ENCODE data around the gene SLC6A11.
A peak's percentile ranks its signal among the peaks of the same experiment; 100 is the strongest.

SLC6A11 gene

GRCh38 chr3:10928407-10928960 is 112.5 kb downstream of the SLC6A11 start:
- no peak for DNase-seq (ENCODE audit: extremely low read depth in 1 of 2, low read depth in 1 of 2)

DNA sequence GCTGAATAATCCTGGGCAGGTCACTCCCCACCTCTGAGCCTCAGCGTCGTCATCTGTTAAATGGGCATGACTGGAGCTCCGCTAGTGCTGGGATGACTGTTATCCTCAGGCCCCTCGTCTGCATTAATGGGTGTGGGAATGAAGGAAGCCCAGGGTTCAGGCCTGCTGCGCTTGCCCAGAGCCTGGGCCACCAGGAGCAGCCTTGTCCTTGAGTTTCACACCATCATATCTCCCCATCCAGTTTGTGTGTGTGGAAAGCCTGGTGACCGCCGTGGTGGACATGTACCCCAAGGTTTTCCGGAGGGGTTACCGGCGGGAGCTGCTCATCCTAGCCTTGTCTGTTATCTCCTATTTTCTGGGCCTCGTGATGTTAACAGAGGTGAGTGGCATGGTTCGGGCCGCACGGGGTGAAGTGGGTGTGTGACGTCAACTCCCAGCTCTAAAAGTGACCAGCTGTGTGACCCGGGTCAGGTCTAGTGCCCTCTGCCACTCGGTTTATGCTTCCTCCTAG is 113.0 kb downstream of the SLC6A11 start:
- DNase-seq (ENCODE audit: extremely low read depth in 1 of 2, low read depth in 1 of 2), result no peak

- no peak for DNase-seq (ENCODE audit: extremely low read depth in 1 of 2, low read depth in 1 of 2)
Measured at GRCh38 chr3:10929978-10930665, 114.1 kb downstream of the SLC6A11 start.

DNA sequence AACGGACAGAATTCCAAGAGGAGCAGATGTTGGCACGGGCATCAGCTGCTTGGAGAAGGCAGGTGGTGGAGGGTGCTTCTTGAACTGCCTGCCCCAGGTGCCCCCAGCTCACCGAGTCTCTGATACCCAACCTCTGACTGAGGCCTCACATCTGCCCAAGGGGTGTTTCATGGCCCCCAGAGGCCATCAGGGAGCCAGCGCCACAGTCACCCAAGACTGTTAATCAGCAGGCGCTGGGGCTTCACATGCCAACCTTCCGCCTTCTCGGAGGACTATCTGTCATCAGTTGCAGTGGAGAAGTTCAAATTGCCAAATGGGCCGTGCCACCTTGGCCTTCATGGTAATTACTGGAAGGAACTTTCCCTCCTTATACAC is 114.6 kb downstream of the SLC6A11 start:
- DNase-seq (ENCODE audit: extremely low read depth in 1 of 2, low read depth in 1 of 2), result no peak

DNA sequence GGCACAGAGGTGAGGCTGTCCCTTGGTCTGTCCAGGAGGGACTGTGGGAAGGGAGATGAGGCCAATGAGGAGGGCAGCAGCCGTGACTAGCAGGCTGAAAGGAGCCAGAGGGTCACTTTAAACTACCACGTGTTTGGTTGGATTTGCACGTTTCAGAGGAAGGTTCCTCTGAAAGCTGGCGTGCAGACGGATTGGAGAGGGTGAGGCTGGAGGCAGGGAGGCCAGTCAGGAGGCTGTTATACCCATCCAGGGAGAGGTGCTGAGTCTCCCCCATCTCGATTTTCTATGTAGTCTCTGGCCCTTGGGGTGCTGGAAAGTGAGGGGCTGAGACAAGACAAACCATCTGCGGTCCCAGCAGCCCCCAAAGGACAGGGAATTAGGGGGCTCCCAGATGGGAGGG is 116.6 kb downstream of the SLC6A11 start:
- DNase-seq (ENCODE audit: extremely low read depth in 1 of 2, low read depth in 1 of 2), result no peak

- no peak for DNase-seq (ENCODE audit: extremely low read depth in 1 of 2, low read depth in 1 of 2)
Measured at GRCh38 chr3:10933021-10933420, 117.0 kb downstream of the SLC6A11 start.

GRCh38 chr3:10933470-10933804 is 117.4 kb downstream of the SLC6A11 start:
- DNase-seq (ENCODE audit: extremely low read depth in 1 of 2, low read depth in 1 of 2), result no peak

GRCh38 chr3:10933805-10934481 is 117.9 kb downstream of the SLC6A11 start:
- DNase-seq (ENCODE audit: extremely low read depth in 1 of 2, low read depth in 1 of 2), result no peak

- DNase-seq (ENCODE audit: extremely low read depth in 1 of 2, low read depth in 1 of 2), result no peak
Measured at GRCh38 chr3:10935028-10935427, 119.0 kb downstream of the SLC6A11 start.

DNA sequence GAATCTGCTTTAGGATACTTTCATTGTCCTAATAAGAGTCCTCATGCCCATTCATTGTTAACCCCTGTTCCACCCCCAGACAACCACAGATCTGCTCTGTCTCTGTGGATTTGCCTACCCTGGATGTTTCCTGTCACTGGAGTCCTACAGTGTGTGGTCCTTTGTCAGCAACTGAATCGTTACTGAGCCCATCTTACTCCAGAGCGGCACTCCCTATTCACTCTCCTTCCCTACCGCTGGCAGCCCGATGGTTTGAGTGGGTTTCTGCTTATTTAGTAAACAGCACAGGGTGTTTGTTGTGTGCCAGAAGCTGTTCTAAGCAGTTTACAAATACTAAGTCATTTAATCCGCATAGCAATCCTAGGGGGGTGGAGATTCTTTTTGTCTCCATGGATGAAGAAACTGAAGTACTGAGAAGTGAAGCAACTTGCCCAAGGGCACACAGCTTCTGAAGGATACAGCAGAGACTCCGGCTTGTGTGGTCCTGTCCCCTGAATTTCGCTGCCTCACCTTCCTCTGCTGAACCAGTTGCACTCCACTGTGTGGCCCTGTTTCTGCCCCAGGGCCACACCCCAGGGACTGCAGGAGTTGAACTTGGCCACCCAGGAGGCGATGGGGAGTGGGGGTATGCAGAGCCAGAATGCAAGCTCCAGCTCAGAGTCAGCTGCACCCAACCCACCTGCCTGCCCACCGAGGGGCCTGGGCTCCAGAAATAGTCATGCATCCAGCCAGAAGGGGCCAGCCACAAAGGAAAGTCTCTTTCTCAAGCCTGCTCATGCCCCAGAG is 120.0 kb downstream of the SLC6A11 start:
- DNase-seq (ENCODE audit: extremely low read depth in 1 of 2, low read depth in 1 of 2), result no peak

DNA sequence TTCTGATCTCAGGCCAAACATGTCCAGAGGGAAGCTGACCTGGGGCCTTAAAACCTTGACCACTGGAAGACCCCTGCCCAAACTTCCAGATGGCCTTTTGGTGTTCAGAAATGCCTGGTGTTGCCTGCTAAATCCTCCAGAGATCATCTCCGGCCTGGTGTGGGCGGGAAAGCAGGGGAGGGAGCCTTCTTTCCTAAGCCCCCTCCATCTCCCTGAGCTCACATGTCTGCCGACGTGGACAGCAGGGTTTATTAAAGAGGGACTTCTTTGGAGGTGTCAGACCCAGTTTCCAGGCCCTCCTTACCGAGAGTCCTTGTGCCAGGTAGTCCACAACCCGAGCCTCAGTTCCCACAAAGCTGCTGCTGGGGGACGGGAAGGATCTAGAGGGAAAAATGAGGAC is 120.7 kb downstream of the SLC6A11 start:
- DNase-seq (ENCODE audit: extremely low read depth in 1 of 2, low read depth in 1 of 2), result no peak

GRCh38 chr3:10937141-10937825 is 121.3 kb downstream of the SLC6A11 start:
- DNase-seq (ENCODE audit: extremely low read depth in 1 of 2, low read depth in 1 of 2), result no peak

- no peak for DNase-seq (ENCODE audit: extremely low read depth in 1 of 2, low read depth in 1 of 2)
Measured at GRCh38 chr3:10939556-10939955, 123.5 kb downstream of the SLC6A11 start.

DNA sequence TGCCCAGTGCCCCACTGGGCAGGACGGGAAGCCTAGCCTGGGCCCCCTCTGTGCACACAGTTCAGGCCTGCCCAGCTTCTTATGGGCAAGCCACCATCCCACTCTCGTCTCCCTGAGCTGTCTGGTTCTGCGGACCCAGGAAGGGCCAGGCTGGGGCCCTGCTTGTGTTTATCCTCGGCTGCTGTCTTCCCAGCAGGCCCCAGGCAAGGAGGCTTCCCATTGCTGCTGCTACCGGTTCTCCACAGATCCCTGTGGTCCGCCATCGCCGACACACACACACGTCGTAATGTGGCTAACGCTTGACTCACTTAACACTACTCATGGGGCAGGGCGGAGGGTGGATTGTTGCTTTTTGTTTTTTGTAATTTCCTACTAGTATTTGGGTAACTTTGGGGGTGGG is 124.1 kb downstream of the SLC6A11 start:
- DNase-seq (ENCODE audit: extremely low read depth in 1 of 2, low read depth in 1 of 2), result no peak

DNA sequence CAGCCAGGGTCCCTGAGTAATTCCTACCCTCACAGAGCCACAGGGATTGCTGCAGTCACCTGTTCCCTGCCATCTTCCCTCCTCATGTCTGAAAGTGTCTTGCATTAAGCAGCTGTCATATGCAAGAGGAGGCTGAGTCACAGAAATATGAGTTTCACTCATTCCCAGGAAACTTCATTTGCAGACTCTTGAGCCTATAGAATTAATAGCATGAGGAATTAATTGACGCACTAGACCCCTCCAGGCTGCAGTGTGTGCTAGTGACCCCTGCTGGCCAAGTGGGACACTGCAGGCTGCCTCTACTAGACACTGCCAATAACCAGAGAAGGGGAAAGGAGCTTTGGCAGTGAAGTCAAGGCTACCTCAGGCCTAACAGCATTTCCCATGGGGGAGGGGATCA is 125.9 kb downstream of the SLC6A11 start:
- DNase-seq (ENCODE audit: extremely low read depth in 1 of 2, low read depth in 1 of 2), result no peak

DNA sequence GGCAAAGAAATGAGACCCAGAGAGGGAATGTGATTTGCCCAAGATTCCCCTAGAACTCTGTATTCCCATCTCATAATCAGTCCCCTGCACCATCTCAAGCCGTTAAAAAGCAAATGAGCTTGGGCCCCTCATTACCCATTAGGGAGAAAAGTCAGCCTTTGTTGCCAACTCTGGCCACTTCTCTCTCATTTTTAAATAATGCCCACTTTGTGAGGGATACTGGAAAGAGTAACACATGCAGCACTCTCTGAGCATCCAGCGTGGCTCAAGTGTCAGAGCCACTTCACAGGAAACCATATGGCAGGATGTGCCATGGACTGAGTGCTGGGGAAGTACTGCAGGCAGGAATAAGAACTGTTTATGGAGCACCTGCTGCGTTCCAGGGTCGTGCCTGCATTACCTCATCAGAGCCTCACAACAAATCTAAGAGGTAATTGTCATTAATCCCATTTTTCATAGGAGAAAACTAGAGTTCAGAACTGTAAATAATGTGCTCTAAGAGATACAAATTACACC is 126.7 kb downstream of the SLC6A11 start:
- no peak for DNase-seq (ENCODE audit: extremely low read depth in 1 of 2, low read depth in 1 of 2)

DNA sequence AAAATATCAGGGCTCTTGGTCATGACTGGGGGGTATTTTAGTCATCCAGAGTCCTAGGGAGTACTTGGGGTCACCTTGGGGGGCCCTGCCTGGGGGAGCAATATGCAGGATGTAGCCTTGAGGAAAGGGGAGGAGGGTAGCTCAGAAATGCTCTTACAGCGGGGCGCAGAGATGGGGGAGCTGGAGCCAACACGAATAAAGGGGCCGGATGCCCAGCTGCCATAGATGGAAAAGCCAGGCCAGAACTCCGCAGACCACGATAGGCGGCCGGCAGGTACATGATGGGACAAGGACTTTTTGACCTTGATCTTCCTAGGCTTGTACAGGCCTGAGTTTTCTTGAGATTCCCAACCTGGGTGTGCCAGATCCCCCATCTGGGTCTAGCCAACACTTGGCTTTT is 128.8 kb downstream of the SLC6A11 start:
- no peak for DNase-seq (ENCODE audit: extremely low read depth in 1 of 2, low read depth in 1 of 2)

DNA sequence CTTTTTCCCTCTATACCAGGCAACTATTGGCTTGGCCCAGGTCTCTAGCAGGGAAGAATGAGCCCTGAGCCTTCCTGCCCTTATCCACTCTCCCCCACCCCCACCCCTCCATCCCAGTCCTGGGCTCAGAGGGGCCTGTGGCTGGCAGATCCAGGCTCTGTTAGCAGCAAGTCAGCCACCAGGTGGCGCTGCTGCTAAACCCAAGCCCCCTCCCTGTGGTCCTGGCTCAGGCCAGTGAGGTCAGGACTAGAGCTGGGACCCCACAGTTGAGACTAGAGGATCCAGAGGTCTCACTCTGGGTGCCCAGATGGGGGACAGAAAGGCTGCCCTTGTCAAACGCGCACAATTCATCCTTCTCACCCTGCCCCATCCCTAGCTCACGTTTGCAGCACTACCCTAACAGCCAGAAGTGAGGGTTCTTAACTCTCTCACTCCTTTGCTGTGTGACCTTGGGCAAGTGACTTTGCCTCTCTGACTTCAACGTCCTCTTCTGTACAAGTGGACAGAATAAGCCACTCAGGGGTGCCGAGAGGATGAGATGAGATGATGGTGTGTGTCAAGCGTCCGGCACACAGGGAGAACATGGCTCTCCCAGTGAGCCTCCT is 129.8 kb downstream of the SLC6A11 start:
- DNase-seq (ENCODE audit: extremely low read depth in 1 of 2, low read depth in 1 of 2), result peak in 1 of 2 donors; percentile 26

- DNase-seq (ENCODE audit: extremely low read depth in 1 of 2, low read depth in 1 of 2), result no peak
Measured at GRCh38 chr3:10946526-10946925, 130.5 kb downstream of the SLC6A11 start.

- DNase-seq (ENCODE audit: extremely low read depth in 1 of 2, low read depth in 1 of 2), result no peak
Measured at GRCh38 chr3:10948326-10948725, 132.3 kb downstream of the SLC6A11 start.

All from activated CD8-positive, alpha-beta memory T cell treated with anti-CD3 and anti-CD28 coated beads for 1 hour (primary cell).